ENCODE data around the gene ENOX1. TPM values are rescaled to one million over a fixed set of nuclear protein-coding genes. Genes with fewer than 3 reads are reported as not detected.

The ENOX1 gene
- total and polyA plus RNA-seq, 3 donors from 2014 or later, result 11.0 to 14.2 (median 11.5) TPM

- Histone ChIP-seq H3K4me3 (no peak overlapping the region), H3K9me3 (no peaks in the 10 kb centered on the region), H3K36me3 (ENCODE audit: low read depth, missing control alignments) (no peaks in the 10 kb centered on the region), H3K27ac (no peak overlapping the region), H3K27me3 (no peaks in the 10 kb centered on the region), H3K4me1 (peaks cover 4% of the 10 kb centered on the region)
- TF ChIP-seq CTCF (IDR thresholded peaks at IDR 0.05) (no peak), POLR2A (IDR thresholded peaks at IDR 0.05) (no peak)
- no peak for DNase-seq
- WGBS, 2 donors, result 64 to 68% methylated on average over 2 of the region's 2 CpGs
- intact Hi-C loops (cut with DNase I; ENCODE audit: low total_unique reads), result no loop called here
These were observed 274.6 kb downstream of the ENOX1 start for GRCh38 chr13:43512221-43512620.

- H3K4me1 ChIP-seq, result peaks cover 4% of the 10 kb centered on the region
- H3K4me3 ChIP-seq, result no peak overlapping the region
- TF ChIP-seq CTCF (IDR thresholded peaks at IDR 0.05) (no peak), POLR2A (IDR thresholded peaks at IDR 0.05) (no peak)
- H3K9me3 ChIP-seq, result no peaks in the 10 kb centered on the region
- DNase-seq, result no peak
- H3K27ac ChIP-seq, result no peak overlapping the region
- H3K36me3 ChIP-seq (ENCODE audit: low read depth, missing control alignments), result no peaks in the 10 kb centered on the region
- no peaks in the 10 kb centered on the region for H3K27me3 ChIP-seq
- 66 to 71% methylated on average over 6 of the region's 6 CpGs for WGBS, 2 donors
- intact Hi-C loops (cut with DNase I; ENCODE audit: low total_unique reads), result no loop called here
These were observed 275.5 kb downstream of the ENOX1 start for GRCh38 chr13:43510956-43511901.

GRCh38 chr13:43495732-43496131 is 291.0 kb downstream of the ENOX1 start:
- Histone ChIP-seq H3K36me3 (ENCODE audit: low read depth, missing control alignments) (no peaks in the 10 kb centered on the region), H3K9me3 (no peaks in the 10 kb centered on the region), H3K27ac (no peak overlapping the region), H3K27me3 (no peaks in the 10 kb centered on the region), H3K4me3 (no peak overlapping the region), H3K4me1 (no peaks in the 10 kb centered on the region)
- WGBS, 2 donors, result 72 to 94% methylated on average over 1 of the region's 1 CpG
- intact Hi-C loops (cut with DNase I; ENCODE audit: low total_unique reads), result no loop called here
- DNase-seq, result no peak
- TF ChIP-seq CTCF (IDR thresholded peaks at IDR 0.05) (no peak), POLR2A (IDR thresholded peaks at IDR 0.05) (no peak)

- no peak for DNase-seq
- Histone ChIP-seq H3K4me1 (no peaks in the 10 kb centered on the region), H3K9me3 (no peaks in the 10 kb centered on the region), H3K36me3 (ENCODE audit: low read depth, missing control alignments) (no peaks in the 10 kb centered on the region), H3K4me3 (no peak overlapping the region), H3K27ac (no peak overlapping the region), H3K27me3 (no peaks in the 10 kb centered on the region)
- intact Hi-C loops (cut with DNase I; ENCODE audit: low total_unique reads), result no loop called here
- no peak for TF ChIP-seq POLR2A (IDR thresholded peaks at IDR 0.05)
- TF ChIP-seq CTCF (IDR thresholded peaks at IDR 0.05), result no peak
- WGBS, 2 donors, result 92 to 93% methylated on average over 4 of the region's 4 CpGs
These were observed 292.6 kb downstream of the ENOX1 start for GRCh38 chr13:43494206-43494605.

Data from testis (tissue), 3 donors.